GM10847 (cell line): ENCODE data around the gene CCDC138.

Experiments used
- POLR2A ChIP-seq: IDR thresholded peaks from 2 replicates; pipeline ENCODE4 v1.6.1; 2011; ENCODE audit not compliant: insufficient read length; ENCODE audit errors: extremely low read depth

Gene CCDC138

DNA sequence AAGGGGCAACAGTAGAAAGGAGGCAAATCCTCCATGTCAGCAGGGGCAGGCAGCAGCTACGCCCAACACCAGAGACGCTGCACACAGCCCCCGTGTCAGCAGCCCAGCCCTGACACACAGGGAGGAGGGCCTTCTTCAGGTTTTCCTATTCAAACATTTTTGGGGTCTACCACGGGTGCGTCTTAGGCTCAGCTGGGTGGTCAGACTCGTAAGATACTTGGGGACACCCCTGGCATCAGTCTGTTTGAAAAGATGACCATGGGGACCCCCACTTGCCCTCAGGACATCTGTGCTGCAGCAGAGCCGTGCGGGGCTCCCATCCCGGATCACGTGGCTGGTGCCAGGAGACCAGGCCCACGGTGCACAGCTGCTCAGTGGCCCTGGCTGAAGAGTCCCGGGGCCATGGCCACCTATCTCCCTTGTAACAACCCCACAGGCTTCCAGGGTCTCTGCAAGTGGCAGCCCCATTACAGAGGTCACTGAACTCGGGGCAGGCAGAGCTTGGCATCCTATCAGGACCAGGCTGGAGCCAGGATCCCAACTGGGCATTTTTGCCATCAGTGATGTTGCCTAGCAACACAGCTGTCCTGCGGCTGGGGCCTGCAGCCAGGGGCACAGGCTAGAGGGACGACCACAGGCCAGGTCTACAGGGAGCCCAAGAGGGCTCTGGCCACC, 120.0 kb downstream of the CCDC138 start:
- no peak for TF ChIP-seq POLR2A

DNA sequence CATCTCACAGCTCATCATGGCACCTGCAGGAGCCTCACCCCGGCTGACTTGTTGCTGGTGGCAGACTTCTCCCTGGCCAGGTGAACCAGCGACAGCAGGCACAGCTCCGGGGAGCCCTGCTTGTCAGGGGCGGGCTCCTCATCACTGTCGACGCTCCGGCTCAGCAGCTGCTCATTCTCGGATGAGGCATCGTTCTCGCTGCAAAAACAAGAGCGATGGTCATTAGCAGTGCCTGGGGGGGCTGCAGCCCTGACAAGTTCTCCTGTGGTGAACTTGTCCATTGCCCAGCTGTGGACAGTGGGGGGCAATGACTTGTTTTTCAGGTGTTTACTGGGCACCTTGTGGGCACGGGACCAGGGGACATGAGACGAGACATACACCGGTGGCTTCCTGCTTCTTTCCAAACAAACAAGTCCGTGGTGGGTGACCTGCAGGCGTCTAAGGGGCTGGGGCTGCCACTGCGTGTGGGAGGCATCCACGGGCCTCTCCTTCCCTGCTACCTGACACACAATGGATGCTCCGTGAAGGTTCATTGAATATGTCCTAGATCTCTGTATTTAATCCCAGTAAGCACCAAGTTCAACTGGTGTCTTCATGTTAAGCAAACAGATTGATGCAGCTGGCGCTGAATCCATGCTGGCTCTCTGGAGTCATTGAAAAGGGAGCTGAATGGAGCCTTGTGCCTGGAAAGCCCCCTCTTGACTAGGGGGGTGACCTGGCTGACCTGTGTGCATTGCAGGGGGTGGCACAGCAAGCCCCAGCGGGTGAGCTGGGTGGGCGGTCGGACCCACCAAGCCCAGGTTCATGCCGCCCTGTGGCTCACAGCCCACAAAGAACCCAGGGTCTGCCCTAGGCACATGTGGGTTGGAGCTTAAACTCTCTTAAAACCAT, 121.5 kb downstream of the CCDC138 start:
- no peak for TF ChIP-seq POLR2A

DNA sequence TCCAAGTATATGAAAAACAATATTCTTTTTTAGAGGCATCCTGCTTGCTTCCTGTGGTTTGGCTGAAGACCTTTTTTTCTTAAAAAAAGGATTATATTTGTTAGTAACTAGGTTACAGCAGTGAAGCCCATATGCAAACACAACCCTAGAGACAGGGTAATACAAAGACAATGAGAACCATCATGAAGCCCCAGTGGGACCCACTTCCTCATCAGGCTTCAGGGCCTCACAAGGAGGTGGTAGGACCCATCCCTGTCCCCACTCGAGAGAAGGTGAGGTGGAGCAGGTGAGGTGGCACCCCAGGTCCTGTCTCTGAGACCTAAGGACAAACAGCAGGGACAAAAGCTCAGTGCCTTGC, 122.1 kb downstream of the CCDC138 start:
- TF ChIP-seq POLR2A = no peak

DNA sequence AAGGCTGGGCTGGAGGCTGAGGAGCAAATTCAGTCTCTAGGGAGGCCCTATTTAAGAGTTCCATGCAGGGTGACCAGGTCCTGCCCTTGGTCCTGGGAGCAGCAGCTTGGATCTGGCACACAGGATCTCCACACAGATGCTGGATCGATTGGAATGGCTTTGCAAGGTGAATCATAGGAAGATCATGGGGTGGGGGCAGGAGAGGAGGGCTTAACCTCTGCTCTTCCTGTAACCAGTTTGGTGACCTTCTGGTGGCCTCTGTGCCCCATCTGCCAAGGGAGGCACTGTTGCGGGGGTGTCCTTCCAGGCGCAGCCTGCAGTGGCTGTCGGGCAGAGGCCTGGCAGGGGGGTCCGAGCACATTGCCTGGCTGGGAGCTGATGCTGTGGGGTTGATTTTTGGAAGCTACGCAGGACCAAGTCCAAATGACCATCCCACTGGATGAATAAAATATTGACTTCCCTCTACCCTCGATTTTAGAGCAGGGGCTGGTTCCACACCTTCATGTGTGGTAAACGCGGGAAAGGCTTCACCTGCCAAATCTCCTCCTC, 122.8 kb downstream of the CCDC138 start:
- TF ChIP-seq POLR2A = no peak

DNA sequence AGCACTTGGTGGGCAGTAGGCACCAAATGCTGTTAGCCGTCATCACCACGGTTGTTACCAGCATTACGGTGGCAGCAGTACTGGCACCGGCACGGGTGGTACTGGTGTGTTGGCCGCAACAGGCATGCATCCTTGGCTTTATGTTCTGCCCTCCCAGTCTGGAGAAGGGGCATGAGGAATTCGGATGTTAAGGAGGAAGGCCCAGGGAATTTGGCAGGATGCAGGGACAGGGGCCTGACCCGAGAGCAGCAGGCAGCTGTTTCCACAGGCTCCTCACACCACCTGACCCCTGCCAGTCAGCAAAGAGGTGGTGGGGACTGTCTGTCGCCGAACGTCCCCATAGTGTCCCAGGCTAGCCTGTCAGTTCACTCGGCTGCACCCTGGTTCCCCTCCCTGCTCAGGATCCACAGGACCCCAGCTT, 123.5 kb downstream of the CCDC138 start:
- no peak for TF ChIP-seq POLR2A

DNA sequence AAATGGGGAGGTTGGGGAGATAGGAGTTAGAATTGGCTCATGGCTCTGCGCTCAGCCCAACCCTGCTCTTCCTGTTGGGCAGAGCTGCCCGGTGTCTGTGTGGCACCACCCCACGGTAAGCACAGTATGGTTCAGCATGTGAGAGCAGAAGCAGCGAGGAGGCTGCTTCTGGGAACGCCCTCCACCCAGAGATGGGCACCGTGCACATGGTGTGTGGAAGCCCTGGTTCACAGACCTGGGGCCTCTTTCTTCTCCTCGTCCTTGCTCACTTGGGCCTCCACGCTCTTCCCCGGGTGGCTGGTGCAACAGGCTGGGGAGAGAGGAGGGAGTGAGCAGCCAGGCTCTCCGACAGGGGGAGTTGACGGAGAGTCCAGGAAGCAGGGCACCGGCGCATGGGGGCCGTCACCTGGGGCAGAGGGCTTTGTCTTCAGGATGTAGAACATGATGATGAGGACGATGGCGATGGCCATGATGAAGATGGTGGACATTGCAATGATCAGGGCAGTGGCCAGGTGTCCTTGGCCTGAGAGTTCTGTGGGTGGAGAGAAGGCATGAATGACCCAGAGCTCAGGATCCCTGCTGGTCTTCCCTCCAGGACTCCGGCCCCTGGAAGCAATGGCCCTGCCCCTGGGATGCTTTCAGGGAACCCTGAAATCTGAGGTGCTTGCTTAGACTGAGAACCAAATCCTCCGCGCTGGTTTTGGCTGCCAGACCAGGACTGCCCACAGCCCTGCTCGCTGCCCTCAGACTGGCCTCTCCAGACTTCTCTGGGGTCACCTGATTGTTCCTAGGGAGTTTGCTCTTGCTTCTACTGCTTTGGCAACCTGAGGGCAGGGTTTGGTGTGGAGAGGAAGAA, 124.2 kb downstream of the CCDC138 start:
- TF ChIP-seq POLR2A = no peak

DNA sequence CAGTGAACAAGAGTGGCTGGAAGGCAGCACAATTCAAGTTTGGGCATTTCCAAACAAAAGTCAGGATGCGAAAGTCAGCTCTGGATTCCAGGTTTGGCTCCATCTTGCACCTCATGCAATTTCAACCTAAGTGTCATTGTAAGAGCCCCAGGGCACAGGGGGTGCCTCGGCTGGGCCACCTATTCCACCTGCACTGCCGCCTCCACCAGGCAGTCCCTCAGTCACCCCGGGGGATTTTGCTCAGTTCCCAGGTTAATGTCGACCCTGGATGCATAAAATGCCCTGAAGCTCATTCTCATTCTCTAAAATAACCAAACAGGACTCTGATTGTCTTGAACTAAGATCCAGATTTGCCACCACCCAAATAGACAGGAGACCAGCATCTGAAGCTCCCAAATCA, 124.8 kb downstream of the CCDC138 start:
- no peak for TF ChIP-seq POLR2A

DNA sequence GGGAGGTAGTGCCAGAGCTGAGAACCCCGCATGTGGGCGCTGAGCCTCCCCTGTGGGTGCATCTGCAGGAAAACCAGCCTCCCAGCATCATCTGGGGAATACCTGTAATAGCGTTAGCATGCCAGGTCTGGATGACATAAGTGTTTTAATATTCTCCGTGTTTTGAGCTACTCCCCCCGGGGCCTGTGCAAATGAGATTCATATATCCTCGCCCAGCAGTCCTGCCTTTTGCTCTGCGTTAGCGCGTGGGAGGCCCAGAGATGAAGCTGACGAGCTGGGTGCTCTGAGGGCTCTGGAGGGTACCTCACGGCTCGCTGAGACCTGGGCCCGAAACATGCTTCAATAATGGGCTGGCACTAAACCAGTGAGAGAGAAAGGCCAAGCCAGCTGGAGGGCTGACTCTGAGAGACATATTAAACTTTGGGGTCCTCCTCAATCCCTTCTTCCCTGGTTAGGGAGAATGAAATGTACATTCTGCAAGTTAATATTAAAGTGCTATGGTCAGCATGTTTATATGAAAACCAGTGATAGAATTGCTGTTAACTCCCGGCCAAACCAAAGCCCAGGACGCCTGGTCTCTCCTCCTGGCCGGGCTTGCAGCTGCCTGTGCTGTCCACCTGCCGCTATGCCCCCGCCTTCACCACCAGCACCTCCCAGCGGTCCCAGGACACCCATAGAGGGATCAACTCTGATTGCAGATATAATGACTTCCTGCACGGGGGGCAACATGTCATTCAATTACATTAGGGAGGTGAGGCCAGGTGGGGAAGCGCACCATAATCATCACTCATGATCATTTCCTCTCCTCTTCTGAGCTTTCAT, 125.4 kb downstream of the CCDC138 start:
- TF ChIP-seq POLR2A = no peak

DNA sequence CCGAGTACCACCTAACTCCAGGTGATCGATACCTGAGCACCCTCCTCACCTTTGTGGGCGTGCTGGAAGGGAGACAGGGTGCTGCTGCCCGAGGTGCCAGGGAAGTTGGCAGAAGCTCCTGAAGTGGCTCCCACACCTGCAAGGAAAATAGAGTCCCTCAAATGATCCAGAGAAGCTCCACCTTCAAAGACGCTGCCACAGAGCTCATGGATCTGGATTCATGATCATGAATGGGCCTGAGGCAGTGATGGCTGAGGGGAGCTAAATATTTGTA, 126.0 kb downstream of the CCDC138 start:
- no peak for TF ChIP-seq POLR2A

DNA sequence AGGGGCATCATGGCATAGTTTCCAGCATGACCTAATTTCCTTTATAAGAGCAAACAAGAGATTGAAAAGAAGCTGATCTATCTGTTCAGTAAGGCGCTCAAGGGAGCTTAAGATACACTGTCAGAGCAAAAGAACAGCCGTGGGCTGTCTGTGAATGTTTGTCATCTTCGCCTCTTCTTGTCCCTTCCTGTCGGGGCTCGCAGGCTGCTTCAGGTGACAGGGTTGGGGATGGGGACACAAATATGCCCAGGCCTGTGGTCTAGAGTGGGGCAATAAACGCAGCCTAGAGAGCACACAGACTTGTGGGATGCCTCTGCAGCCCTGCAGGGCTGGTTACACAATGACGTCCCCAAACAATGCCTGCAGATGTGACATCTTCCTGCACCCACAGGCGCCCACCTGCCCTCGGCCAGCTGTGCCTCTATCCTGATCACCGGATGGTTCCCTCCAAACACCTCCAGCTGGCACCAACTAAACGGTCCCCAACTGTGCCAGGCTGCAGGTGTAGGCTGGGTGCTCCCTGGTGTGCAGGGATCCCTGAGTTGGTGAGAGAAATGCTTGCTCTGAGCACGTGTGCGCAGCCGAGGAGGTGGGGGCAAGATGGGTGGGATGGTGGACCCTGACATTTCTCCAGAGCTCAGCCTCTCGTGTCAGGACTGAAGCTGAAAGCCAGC, 129.7 kb downstream of the CCDC138 start:
- no peak for TF ChIP-seq POLR2A

DNA sequence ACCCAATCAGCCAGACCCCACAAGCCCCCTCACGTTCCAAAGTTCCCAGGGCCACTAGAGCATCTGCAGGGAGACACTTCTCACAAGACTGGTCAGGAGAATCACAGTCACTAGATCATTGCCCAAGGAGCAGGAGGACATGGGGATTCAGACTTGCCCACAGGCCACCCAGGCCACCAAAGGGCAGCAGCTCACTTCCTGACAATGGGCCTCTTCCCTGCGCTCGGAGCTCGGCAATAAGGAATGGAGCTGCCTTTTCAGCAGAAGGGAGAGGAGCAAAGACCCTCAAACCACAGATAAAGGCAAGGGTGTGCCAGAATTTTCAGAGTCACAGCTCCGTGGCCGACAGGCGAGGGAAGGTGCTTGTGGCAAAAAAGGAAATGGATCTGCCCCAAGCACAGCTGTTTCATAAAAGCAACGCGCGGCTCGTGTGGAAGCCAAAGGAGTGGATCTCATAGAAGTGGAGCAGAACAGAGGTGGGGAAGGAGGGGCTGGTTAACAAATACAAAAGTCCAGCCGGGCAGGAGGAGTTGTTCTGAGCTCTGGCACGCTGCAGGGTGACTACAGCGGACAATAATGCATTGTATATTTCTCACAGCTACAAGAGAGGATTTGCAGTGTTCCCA, 130.3 kb downstream of the CCDC138 start:
- no peak for TF ChIP-seq POLR2A

DNA sequence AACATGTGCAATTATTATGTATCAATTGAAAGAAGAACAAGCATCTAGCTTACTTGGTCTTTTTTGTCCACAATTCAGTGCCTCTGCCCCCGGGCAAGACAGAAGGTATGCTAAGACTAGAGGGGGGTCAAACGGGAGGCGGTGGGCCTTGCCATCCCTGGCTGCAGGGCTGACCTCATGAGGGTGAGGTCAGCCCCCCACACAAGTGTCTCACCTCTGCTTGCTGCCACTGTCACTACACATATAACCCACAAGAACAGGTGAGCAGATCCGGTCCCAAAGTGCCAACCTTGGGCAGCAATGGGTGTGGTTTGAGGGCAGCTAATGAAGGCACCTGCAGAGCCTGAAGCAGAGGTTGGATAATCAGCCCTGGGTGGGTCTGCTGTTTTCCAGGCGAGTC, 131.0 kb downstream of the CCDC138 start:
- TF ChIP-seq POLR2A = no peak

DNA sequence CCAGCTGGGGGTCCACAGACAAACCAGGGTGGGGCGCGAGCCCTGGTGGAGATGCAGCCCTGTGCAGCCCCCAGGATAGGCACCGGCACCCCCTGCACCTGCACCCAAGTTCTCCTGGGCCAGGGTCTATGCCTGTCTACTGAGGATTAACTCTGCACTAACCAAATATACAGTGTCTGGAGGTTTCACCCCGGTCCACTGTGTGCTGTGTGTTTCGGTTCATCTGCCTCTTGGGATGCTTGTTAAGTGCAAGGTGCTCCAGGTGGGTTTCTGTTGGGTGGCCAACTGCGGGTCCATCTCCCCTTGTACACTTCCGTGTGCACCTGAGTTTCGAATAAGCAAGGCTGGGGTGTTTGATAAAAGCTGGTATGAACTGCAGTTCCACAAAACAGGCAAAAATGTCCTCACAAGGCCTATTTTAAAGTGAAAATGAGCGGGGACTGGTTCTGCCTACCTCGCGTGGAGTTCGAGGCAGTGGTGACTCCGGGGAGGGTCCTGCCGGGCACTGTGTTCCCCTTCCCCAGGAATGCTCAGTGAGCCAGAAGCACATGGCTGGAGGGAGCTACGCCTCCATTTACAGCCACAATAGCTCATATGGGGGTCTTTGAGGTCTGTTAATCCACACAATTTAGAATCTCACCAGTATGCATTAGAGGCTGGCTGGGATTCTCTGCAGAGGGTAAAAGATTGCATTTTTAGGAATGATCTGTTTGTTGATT, 131.7 kb downstream of the CCDC138 start:
- no peak for TF ChIP-seq POLR2A
